Skin epidermis (tissue), 12 donors: ENCODE data around the gene USP25.

Experiments
- H3K27ac ChIP-seq, 21 experiments: fragments of 200-600 bp; sonication (generic) in 11 of 21; one replicate each; pipeline ENCODE4 v1.5.0; 2020; ENCODE audit warnings: mild to moderate bottlenecking in 3 of 21, inconsistent platforms in 2 of 21, moderate library complexity in 2 of 21
- H3K4me3 ChIP-seq, 7 experiments: fragments of 200-600 bp; sonication (generic) in 2 of 7; one replicate each; pipeline ENCODE4 v1.5.0; 2020; ENCODE audit warnings: inconsistent platforms in 2 of 7, mild to moderate bottlenecking in 2 of 7, moderate library complexity in 1 of 7

Gene USP25

GRCh38 chr21:15729674-15730483 lies at the start of gene USP25:
TSS of gene USP25 (plus strand) at chr21:15729982. CDS start at chr21:15730394, 412 bp downstream.
- peak within 1 kb of the TSS; percentile 80 to 95 (median 89) for H3K27ac ChIP-seq
- H3K4me3 ChIP-seq, result peak within 1 kb of the TSS; percentile 58 to 84 (median 70)

DNA sequence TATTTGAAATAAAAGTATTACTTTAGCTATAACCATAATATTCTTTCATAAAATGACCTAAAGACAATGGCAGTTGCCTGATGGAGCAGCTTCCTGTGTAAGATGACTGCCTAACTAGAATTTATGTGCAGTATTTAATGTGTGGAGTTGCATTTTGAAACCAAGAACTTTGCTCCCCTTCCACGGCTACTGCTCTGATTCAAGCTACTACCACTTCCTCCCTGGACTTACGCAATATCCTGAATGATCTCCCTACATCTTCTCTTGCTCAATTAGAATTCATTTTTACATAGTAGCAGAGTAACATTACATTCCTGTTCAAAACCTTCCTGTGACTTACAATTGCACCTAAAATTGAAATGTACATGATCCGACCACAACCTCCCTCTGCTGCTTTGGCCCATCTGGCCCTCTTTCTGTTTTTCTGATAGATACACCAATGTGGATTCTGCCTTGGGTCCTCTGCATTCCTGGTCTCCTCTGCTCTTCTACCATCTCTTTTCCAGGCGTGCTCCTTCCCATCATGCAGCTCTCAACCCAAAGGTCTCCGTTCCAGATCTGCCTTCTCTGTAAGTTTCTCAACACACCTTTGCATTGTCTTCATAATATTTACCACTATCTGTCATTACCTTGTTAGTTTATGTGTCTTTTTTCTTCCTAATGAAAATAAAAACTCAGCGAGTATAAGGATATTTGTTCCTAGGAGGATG lies 47.4 kb upstream of the USP25 start:
- peak overlapping the region in 7 of 21 experiments; percentile 1 to 68 (median 19) for H3K27ac ChIP-seq

GRCh38 chr21:15682977-15683376 lies 46.8 kb upstream of the USP25 start:
- peak overlapping the region in 4 of 21 experiments; percentile 7 to 68 (median 15) for H3K27ac ChIP-seq
- no peak overlapping the region for H3K4me3 ChIP-seq

More for the DNA sequence above, 47.4 kb upstream of the USP25 start:
- H3K4me3 ChIP-seq, result no peak overlapping the region

DNA sequence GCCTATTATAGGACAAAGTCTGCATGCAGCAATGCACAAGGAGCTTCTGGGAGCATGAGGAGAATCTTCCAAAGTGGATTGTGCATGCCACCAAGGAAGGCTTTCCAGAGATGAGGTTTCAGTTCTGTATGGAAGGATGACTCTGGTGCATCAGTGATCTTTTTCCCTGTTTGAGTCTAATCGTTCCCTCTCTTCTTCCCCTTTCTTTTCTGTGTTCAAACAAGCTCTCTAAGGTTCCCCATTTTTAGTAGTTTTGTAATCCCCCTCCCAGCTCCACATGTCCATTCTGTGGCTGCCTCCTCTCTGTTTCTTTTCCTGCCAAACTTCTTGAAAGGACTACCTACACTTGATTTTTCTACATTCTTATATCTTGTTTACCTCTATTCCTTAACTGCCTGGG lies 43.3 kb upstream of the USP25 start:
- Histone ChIP-seq H3K4me3 (no peak overlapping the region), H3K27ac (no peak overlapping the region)

- Histone ChIP-seq H3K27ac (no peak overlapping the region), H3K4me3 (no peak overlapping the region)
These were observed 42.6 kb upstream of the USP25 start for GRCh38 chr21:15687208-15687607.

- no peak overlapping the region for H3K27ac ChIP-seq
- no peak overlapping the region for H3K4me3 ChIP-seq
These were observed 41.8 kb upstream of the USP25 start for GRCh38 chr21:15688016-15688415.

DNA sequence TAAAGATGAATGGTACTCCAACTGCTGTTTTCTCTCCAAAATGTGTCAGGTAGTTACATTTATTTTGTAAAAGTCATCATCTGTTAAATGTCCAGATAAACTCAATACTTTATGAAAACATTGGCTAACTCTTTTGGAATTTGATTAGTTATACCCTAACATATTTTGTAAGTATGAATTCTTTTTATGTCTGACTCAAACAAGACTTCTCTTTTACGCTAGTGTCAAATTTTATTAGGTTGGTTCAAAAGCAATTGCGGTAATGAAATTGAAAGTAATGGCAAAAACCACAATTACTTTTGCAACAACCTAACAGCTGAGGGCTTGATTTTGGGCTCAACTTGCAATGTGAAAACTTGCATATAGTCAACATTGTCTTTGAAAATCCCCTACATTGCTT lies 41.0 kb upstream of the USP25 start:
- H3K27ac ChIP-seq, result no peak overlapping the region
- H3K4me3 ChIP-seq, result no peak overlapping the region

GRCh38 chr21:15692711-15693110 lies 37.1 kb upstream of the USP25 start:
- no peak overlapping the region for H3K4me3 ChIP-seq
- no peak overlapping the region for H3K27ac ChIP-seq

DNA sequence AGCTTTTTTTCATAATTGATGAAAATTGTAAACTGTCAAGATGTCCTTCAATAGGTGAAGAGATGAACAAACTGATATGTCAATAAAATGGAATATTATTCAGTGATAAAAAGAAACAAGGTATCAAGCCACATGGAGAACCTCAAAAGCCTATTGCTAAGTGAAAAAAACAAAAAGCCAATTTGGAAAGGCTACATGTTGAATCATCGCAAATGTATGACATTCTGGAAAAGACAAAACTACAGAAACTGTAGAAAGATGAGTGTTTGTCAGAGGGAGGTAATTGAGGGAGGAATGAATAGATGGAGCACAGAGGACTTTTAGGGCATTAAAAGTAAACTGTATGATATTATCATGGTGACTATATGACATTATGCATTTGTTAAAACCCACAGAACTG lies 34.5 kb upstream of the USP25 start:
- Histone ChIP-seq H3K27ac (no peak overlapping the region), H3K4me3 (no peak overlapping the region)

DNA sequence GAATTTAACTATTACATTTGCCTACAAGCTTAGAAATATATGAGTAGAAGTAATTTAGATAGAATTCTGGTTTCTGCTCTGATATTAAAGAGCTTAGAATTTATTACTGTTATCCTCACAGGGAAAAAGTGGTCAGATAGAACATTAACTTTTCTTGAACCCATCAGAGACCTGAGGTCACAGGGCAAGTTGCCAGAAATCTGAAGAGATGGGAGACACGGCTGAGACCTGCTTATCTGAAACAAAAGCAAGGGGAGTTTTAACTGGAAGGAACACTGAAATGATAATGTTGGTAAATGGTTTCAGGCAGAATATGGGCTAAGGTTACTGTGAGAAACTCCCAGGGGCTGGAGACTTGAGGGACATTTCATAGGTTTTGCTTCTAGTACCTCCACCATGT lies 28.0 kb upstream of the USP25 start:
- Histone ChIP-seq H3K4me3 (no peak overlapping the region), H3K27ac (no peak overlapping the region)

GRCh38 chr21:15703932-15704331 lies 25.9 kb upstream of the USP25 start:
- Histone ChIP-seq H3K4me3 (no peak overlapping the region), H3K27ac (no peak overlapping the region)

DNA sequence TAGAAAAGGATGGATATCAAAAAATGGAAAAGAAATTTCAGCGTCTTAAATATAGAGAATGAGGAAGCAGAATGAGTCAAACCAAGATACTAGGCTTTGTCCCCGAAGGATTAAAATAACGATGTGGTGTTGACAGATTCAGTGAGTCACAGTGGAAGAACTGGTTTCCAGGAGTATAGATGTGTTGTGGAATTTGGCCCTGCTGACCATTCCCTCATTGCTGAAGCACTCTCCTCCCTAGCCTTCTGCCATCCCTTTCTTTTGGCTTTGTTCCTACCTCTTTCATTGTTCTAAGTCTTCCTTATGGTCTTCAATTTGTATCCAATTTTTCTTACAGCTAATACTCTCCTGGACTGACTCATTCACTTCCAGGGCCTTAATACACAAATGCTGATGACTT lies 23.1 kb upstream of the USP25 start:
- Histone ChIP-seq H3K27ac (no peak overlapping the region), H3K4me3 (no peak overlapping the region)

- Histone ChIP-seq H3K27ac (no peak overlapping the region), H3K4me3 (no peak overlapping the region)
These were observed 16.4 kb upstream of the USP25 start for GRCh38 chr21:15713412-15713811.

- Histone ChIP-seq H3K4me3 (no peak overlapping the region), H3K27ac (no peak overlapping the region)
These were observed 11.1 kb upstream of the USP25 start for GRCh38 chr21:15718711-15719110.

- Histone ChIP-seq H3K27ac (no peak overlapping the region), H3K4me3 (no peak overlapping the region)
These were observed 9.8 kb upstream of the USP25 start for GRCh38 chr21:15719976-15720375.

GRCh38 chr21:15722591-15723324 lies 7.0 kb upstream of the USP25 start:
- Histone ChIP-seq H3K4me3 (no peak overlapping the region), H3K27ac (no peak overlapping the region)

GRCh38 chr21:15725949-15726348 lies 3.8 kb upstream of the USP25 start:
- H3K4me3 ChIP-seq, result no peak overlapping the region
- no peak overlapping the region for H3K27ac ChIP-seq

- H3K4me3 ChIP-seq, result no peak overlapping the region
- H3K27ac ChIP-seq, result no peak overlapping the region
These were observed 1.7 kb upstream of the USP25 start for GRCh38 chr21:15728046-15728445.

DNA sequence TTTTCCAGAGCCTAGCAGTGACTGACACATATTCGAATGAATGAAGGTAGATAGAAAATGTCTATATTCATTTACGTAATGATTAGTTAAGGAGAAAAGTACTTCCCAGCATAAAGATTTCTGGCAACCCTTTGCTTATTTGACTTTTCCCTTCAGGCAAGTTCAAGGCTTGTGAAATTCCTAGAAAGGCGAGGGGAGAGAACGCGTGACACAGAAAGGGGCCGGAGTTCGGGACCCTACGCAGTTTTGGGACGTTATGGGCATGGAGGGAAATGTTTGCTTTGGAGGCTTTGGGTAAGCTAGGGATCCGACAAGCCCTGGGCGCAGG lies 472 bp upstream of the USP25 start:
- Histone ChIP-seq H3K4me3 (peak overlapping the region; percentile 58 to 84 (median 70)), H3K27ac (peak overlapping the region in 17 of 21 experiments; percentile 76 to 95 (median 89))

DNA sequence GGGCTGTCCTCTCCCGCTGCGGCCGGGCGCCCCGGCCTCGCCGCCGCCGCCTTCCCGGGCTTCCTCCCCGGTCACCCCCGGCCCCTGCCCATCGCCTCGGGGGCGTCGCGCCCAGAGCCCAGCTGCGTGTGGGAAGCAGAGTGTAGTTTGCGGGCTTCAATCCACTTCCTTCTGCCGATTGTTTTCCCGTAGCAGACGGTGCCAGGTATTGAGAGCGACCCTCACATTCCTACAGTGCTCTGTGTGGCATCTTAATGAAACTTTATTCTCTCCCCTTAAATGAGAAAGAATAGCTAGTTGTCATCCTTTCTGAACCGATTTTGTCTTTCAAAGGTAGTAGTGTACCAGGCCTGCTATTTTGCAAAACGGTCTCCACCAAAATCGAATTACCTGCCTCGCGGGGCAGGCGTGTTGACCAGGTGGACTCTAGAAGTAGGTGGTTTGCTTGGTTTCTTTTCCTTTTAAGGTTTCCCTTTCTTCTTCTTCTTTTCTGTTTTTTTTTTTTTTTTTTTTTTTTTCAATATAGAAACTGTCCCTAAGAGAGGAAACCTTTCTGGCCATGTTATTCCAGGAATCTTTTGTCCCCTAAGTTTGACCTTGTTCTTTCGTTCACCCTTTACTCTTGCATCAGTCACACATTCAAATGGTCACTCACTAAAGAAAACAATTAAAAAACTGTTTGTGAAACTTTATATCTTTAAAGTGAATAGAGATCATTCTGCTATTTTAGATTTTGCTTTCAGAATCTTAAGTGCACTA lies 881 bp downstream of the USP25 start:
- H3K27ac ChIP-seq, result peak overlapping the region; percentile 80 to 95 (median 89)

More for the DNA sequence above, 881 bp downstream of the USP25 start:
- H3K4me3 ChIP-seq, result peak overlapping the region; percentile 58 to 84 (median 70)
